Peyer's patch (tissue), 4 donors: ENCODE results near the gene CISH. TPM values are rescaled to one million over a fixed set of nuclear protein-coding genes. Genes with fewer than 3 reads are reported as not detected.

Experiments used
- DNase-seq, 3 donors: peaks; one replicate each; pipeline ENCODE4 v3.0.0-alpha.2; 2017 to 2019
- H3K27ac ChIP-seq, 4 donors: fragments of 200-600 bp; sonication (generic); one replicate each; pipeline ENCODE4 v1.5.1; 2016 to 2019
- H3K27me3 ChIP-seq, 2 donors: fragments of 200-600 bp; sonication (generic); one replicate each; pipeline ENCODE4 v1.5.1; 2019
- H3K36me3 ChIP-seq, 3 donors: fragments of 200-600 bp; sonication (generic); one replicate each; pipeline ENCODE4 v1.5.1; 2016 to 2019
- H3K4me1 ChIP-seq, 4 donors: fragments of 200-600 bp; sonication (generic); one replicate each; pipeline ENCODE4 v1.5.1; 2016 to 2019
- H3K4me3 ChIP-seq, 4 donors: fragments of 200-600 bp; sonication (generic); 1 replicate in 3 of 4; 2 replicates in 1 of 4; pipeline ENCODE4 v1.5.1; 2016 to 2019; ENCODE audit warnings: mild to moderate bottlenecking in 1 of 4
- H3K9me3 ChIP-seq, 4 donors: fragments of 200-600 bp; sonication (generic); one replicate each; pipeline ENCODE4 v1.5.1; 2016 to 2019; ENCODE audit warnings: mild to moderate bottlenecking in 1 of 4
- POLR2A ChIP-seq, 2 donors: fragments of 450-650 bp; IDR thresholded peaks; one replicate each; pipeline ENCODE4 v1.5.1; 2017; ENCODE audit warnings: antibody characterized with exemption in 2 of 2, mild to moderate bottlenecking in 2 of 2, moderate library complexity in 2 of 2
- total RNA-seq, 4 donors: library from RNA; depleted of rRNA; stranded (reverse); fragments of >200 nt; gene quantifications; one replicate each; pipeline ENCODE4 v1.1.0, GENCODE V29; 2016
- TF ChIP-seq, protein P1 (sequence below), 6 experiments: fragments of 450-650 bp in 4 of 6; fragments of 200-600 bp in 2 of 6; sonication (generic) in 1 of 6; IDR thresholded peaks; one replicate each; pipeline ENCODE4 v1.5.1; 2017 to 2019; ENCODE audit warnings: antibody characterized with exemption in 6 of 6, mild to moderate bottlenecking in 3 of 6, moderate library complexity in 1 of 6

Gene CISH
- total RNA-seq, 4 donors from 2014 or later: 9.7 to 13.5 (median 10.9) TPM

DNA sequence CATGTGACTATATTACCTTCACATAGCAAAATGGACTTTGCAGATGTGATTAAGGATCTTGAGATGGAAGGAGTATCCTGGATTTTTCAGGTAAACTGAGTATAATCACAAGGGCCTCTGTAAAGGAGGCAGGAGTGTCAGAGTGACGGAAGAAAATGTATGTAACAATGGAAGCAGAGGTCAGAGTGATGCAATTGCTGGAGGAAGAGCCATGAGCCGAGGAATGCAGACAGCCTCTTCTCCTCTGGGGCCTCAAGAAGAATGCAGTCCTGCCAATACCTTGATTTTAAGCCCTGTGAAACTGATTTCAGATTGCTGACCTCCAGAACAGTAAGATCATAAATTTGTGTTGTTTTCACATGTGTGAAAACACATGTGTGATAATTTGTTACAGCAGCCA lies 27.2 kb downstream of the CISH start:
- Histone ChIP-seq H3K27ac (peak overlapping the region in 2 of 4 donors; percentile 35 to 36), H3K9me3 (no peaks in the 10 kb centered on the region), H3K4me1 (no peaks in the 10 kb centered on the region), H3K4me3 (no peak overlapping the region), H3K27me3 (no peaks in the 10 kb centered on the region), H3K36me3 (peaks cover 0 to 11% (median 0%) of the 10 kb centered on the region in 3 donors)
- TF ChIP-seq, protein P1, sequence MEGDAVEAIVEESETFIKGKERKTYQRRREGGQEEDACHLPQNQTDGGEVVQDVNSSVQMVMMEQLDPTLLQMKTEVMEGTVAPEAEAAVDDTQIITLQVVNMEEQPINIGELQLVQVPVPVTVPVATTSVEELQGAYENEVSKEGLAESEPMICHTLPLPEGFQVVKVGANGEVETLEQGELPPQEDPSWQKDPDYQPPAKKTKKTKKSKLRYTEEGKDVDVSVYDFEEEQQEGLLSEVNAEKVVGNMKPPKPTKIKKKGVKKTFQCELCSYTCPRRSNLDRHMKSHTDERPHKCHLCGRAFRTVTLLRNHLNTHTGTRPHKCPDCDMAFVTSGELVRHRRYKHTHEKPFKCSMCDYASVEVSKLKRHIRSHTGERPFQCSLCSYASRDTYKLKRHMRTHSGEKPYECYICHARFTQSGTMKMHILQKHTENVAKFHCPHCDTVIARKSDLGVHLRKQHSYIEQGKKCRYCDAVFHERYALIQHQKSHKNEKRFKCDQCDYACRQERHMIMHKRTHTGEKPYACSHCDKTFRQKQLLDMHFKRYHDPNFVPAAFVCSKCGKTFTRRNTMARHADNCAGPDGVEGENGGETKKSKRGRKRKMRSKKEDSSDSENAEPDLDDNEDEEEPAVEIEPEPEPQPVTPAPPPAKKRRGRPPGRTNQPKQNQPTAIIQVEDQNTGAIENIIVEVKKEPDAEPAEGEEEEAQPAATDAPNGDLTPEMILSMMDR (IDR thresholded peaks at IDR 0.05): no peak
- TF ChIP-seq POLR2A (IDR thresholded peaks at IDR 0.05): no peak
- no peak for DNase-seq

DNA sequence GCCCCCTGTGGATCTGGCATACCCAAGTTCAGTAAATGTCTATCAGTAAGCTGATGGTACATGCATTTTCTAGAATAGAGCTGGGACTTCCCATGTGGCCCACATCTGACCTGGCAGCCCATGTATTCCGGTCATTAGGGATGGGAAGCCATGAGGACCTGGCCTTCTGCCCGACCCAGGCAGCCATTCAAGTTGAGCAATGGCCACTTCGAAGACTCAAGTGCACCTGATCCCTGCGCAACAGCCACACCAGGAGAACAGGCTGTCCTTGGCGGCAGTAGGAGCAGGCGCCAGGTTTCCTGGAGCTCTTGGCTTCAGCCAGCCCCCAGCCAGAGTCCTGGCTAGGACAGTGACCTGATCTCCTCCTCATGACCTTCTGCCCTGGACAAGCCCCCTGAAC lies 27.7 kb downstream of the CISH start:
- peaks cover 0 to 11% (median 0%) of the 10 kb centered on the region in 3 donors for H3K36me3 ChIP-seq
- TF ChIP-seq POLR2A (IDR thresholded peaks at IDR 0.05): no peak
- TF ChIP-seq, protein P1 (IDR thresholded peaks at IDR 0.05): no peak
- no peaks in the 10 kb centered on the region for H3K9me3 ChIP-seq
- peak in 1 of 3 donors; percentile 73 for DNase-seq
- no peaks in the 10 kb centered on the region for H3K4me1 ChIP-seq
- no peaks in the 10 kb centered on the region for H3K27me3 ChIP-seq
- H3K27ac ChIP-seq: peak overlapping the region in 1 of 4 donors; percentile 35
- no peak overlapping the region for H3K4me3 ChIP-seq

DNA sequence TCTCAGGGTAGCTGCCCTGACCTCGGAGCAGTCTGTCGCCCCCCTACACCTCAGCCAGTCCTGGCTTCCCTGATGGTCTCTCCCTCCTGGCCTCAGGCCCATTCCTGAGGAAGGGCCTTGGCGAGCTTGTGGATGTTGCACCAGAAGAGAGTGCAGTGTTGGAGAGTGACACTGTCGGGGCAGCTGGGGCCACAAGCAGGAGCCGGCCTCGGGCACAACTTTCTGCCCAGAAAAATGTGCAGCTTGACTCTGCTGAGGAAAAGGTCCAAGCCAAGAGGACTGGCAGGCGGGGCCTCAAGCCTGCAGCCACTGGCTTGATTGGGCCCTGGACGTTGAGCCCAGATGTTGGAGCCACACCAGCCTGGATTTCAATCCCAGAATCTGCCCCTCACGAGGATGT lies 29.5 kb downstream of the CISH start:
- Histone ChIP-seq H3K27ac (no peak overlapping the region), H3K4me1 (no peaks in the 10 kb centered on the region), H3K36me3 (peaks cover 0 to 23% (median 0%) of the 10 kb centered on the region in 3 donors), H3K4me3 (no peak overlapping the region), H3K27me3 (no peaks in the 10 kb centered on the region), H3K9me3 (no peaks in the 10 kb centered on the region)
- TF ChIP-seq POLR2A (IDR thresholded peaks at IDR 0.05): no peak
- TF ChIP-seq, protein P1 (IDR thresholded peaks at IDR 0.05): no peak
- no peak for DNase-seq

DNA sequence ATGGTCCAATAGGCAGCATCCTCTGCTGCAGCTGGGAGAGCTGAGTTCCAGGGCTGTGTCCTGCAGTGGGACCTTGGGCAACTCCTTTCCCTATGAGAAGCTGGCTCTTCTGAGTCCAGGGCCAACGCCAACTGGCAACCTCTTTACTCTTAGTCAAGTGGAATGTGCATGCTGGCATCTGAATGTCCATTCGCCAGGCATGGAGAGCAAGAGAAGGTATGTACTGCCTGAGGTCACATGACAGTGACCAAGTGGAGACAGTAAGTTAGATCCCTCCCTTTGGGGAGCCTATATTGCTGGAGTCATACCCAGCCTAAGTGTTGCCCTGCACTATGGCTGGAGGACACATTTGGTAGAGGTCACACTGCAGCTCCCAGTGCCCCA lies 30.1 kb downstream of the CISH start:
- no peaks in the 10 kb centered on the region for H3K27me3 ChIP-seq
- H3K27ac ChIP-seq: no peak overlapping the region
- H3K4me1 ChIP-seq: no peaks in the 10 kb centered on the region
- H3K36me3 ChIP-seq: peaks cover 0 to 23% (median 0%) of the 10 kb centered on the region in 3 donors
- H3K4me3 ChIP-seq: no peak overlapping the region
- no peak for DNase-seq
- TF ChIP-seq, protein P1 (IDR thresholded peaks at IDR 0.05): no peak
- TF ChIP-seq POLR2A (IDR thresholded peaks at IDR 0.05): no peak
- H3K9me3 ChIP-seq: no peaks in the 10 kb centered on the region

DNA sequence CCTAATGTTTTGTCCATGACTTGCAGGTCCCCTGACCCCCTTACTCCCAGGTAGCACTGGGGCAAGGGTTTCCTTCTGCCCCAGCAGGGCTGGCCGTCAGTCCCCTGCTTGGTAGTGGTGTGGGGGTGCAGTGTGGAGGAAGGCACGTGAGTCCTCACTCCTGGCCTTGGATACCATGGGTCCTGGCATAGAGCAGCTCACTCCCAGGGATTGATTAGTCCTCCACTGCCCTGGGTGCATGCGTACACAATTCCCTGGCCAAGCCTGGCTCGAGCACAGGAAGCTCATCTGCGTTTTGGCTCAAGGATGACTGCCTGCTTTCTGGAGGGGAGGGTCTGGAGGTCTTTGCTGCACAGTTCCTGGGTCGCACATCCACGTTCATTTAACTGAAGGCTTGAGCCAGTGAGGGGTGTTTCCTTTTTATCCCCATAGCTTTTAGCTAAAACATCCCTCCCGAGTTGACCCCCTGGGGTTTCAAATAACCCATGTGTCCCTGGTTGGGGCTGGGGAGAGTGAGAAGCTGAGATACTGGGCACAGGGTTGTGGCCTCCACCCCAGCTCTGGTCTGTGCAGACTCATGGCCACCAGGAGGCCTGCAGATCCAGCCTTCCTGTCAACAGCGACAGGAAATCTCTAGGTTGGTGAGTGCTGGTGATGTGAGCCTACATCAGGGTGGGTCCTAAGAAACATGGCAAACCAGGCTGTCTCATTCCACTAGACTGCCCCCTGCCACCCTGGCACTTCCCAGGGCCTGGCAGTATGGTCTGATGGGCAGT lies 30.7 kb downstream of the CISH start:
- Histone ChIP-seq H3K4me1 (no peaks in the 10 kb centered on the region), H3K9me3 (no peaks in the 10 kb centered on the region), H3K36me3 (peaks cover 0 to 23% (median 0%) of the 10 kb centered on the region in 3 donors), H3K27me3 (no peaks in the 10 kb centered on the region), H3K4me3 (no peak overlapping the region), H3K27ac (no peak overlapping the region)
- DNase-seq: no peak
- TF ChIP-seq, protein P1 (IDR thresholded peaks at IDR 0.05): no peak
- no peak for TF ChIP-seq POLR2A (IDR thresholded peaks at IDR 0.05)
